Anterior cingulate cortex (tissue), 58 donors: ENCODE measurements around the gene CEP72.
"Not testable (repeated sequence)": the region's sequence is repeated elsewhere in the genome, so short reads cannot be mapped to it uniquely, and the experiment has no call there.

ENCODE experiments used
- DNase-seq, 58 donors: peaks; one replicate each; lab custom pipeline; 2025; lab: John Stamatoyannopoulos, UW

CEP72 gene

GRCh38 chr5:679166-679895, 67.2 kb downstream of the CEP72 start:
- not testable (repeated sequence) for DNase-seq

DNA sequence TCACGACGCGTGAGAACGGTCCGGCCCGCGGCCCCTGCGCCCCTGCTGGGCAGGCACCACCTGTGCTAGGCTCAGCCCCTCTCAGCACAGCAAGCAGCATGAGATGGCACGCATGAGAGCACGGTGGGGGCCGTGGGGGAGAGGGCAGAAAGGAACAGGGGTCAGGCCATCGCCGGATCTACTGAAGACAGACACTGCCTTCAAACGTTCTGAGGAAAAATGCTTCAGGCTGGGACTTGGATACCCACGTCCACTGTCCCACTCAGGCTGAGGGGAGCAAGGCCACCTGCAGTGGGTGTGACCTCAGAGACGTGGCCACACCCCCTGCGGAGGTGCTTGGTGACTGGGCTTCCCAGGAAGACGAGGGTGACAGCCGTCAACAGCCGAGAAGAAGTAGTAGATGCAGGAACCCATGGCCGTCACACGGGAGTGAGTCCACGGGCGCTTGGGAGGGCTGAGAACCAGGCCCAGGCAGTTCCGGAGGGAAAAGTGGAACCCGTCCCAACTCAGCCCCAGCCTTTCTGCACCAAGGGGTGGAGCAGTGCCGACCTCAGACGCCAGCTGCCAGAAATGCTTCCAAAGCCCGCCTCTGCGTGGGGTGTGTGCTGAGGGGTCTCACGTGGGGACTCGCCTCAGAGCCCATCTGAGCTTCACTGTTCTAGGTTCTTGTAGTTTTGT, 68.1 kb downstream of the CEP72 start:
- DNase-seq, result not testable (repeated sequence)

DNA sequence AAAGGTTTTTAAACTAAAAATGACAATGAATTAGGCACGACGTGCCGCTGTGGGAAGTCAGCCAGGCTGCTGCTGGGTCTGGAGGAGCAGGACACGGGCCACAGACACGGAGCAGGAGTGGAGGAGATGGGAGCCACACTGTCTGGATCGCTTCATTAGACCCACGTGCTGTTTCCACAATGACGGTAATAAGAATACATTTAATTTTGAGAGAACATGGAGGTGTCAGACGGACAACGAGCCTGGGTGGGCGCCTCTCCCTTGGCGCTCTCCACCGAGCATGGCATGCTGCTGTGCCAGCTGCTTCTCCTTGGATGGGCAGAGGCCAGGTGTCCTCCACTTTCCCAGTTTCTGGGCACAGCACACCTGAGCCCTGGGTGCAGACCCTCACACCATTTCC, 68.7 kb downstream of the CEP72 start:
- not testable (repeated sequence) for DNase-seq

DNA sequence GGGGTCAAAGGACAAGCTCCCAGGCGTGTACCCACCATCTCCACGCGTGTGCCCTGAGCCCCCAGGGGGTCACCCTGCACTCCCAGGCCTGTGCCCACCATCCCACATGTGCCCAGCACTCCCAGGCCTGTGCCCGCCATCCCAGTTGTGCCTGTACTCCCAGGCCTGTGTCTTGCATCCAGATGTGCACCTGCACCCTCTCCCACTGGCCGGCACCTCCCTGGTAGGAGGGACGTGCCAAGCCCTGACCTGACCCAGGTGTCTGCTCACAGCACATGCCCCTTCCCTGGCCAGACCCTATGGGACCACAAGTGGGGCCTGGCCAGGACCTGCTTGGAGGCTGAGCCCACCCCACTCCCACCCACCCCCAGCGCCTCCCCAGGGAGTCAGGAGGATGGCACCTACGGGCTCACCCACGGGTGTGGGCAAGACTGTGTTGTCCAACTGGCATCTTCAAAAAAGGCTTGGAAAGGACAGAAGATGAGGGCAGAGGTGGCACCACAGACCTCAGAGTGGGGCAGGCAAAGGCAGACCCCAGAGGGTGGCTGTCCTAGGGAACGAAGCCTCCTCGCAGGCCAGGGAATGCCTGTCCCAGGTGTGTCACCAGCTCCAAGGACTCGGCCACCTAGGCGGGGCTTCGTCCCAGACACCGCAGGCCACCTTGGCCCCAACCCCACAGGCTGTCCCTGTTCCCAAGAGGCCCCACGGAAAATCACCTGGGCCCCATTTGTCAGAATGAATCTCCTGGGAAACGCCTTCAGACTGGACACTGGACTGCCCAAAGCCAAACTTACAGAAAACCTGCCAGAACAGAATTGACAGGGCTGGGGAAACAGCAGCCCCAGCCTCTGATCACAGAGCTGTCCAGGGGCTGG, 69.4 kb downstream of the CEP72 start:
- DNase-seq, result not testable (repeated sequence)

GRCh38 chr5:682216-682615, 70.1 kb downstream of the CEP72 start:
- not testable (repeated sequence) for DNase-seq

GRCh38 chr5:682651-683358, 70.7 kb downstream of the CEP72 start:
- peak in 1 of 58 donors; percentile 38 for DNase-seq

- DNase-seq, result no peak
Observed at GRCh38 chr5:683551-684481, 71.7 kb downstream of the CEP72 start.

- no peak for DNase-seq
Observed at GRCh38 chr5:684751-685216, 72.6 kb downstream of the CEP72 start.

- no peak for DNase-seq
Observed at GRCh38 chr5:685262-686171, 73.4 kb downstream of the CEP72 start.

DNA sequence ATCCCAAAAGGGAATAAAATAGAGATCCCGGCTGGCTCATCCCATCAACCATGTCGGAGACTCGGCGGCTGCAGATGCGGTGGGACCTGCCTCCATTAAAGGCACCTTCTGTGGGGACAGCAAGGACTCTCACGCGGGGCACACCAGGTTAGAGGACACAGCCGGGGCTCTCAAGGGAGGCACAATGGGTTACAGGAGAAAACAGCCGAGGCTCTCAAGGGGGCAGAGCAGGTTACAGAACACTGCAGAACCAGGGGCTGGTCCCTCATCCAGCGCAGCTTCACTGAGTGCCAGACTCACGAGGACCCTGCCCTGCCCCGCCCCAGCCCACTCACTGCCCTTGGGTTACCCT, 74.0 kb downstream of the CEP72 start:
- DNase-seq, result not testable (repeated sequence)

DNA sequence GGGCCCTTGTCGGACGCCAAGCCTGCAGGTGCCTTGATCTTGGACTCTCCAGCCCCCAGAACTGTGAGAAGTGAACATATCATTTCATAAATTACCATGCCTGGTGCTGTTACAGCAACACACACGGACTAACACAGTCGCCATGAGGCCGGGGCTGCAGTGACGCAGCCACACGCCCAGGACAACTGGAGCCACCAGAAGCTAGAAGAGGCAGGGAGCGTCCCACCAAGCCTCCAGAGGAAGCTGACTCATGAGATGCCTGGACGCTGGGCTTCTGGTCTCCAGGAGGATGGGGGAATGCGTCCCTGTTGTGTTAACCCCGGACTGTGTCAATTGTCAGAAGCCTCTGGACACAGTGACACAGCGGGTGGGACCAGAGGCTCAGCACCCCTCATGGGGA, 74.8 kb downstream of the CEP72 start:
- not testable (repeated sequence) for DNase-seq

DNA sequence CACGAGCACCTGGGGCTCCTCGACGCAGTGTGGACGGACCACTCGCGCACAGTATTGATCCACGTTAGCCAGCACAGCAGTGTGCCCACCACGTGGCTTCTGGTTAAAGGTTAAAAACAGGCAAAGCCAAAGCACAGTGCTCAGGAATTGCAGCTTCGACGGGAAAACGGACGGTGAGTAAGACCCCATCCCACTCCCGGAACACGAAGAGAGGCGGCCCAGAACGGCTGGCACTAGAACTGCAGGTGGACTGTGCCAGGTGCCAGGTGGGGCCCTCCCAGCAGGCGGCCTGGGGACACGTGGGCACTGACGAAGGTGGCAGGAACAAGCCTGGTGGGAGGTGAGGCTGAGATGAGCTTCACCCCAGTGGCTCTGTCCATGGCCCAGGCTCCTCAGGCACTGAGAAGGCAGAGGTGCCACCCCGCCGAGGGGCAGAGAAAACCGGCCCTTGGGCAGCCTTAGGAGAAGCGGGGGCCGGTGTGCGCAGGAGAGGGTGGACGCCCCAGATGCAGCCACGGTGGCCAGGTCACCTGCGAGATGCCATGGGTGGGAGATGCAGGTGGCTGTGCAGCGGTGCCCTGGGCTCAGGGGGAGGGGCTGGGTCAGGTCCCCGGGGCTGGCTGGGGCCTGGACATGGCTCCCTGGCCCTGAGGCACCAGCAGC, 76.3 kb downstream of the CEP72 start:
- not testable (repeated sequence) for DNase-seq

DNA sequence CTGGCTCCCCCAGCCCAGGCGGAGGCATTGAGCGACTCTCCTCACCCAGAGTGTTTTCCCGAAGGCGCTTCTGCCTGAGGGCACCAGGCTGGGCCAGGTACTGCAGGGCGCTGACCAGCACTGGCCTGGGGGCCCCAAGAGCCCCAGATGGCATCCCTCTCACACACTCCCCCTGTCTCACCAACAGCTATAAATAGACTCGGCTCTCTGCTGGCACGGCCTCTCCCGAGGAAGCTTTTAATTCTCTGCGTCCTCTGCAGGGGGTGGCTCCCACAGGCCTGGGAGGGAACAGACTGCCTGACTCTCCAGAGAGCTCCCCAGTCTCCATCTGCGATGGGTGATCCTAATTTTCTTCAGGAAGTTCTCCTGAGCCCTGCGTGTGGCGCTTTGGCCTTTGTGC, 78.2 kb downstream of the CEP72 start:
- not testable (repeated sequence) for DNase-seq

DNA sequence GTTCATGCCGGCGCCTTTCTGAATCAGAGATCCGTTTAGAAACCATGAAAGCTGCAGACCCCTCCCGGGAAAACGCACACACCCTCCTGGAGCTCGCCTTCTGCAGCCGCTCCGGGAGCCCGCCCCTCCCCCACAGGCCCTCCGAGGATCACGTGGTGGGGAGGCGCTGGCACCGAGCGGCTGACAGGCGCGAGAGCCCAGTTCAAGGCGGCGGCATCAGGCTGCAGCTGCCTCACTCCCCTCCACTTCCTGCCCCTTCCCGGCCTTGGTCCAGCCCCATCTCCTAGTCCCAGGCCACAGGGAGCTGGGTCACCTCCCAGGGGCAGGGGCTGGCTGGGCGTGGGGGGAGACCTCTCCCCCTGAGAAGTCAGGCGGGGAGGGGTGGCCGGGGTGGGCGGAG, 78.9 kb downstream of the CEP72 start:
- DNase-seq, result not testable (repeated sequence)

DNA sequence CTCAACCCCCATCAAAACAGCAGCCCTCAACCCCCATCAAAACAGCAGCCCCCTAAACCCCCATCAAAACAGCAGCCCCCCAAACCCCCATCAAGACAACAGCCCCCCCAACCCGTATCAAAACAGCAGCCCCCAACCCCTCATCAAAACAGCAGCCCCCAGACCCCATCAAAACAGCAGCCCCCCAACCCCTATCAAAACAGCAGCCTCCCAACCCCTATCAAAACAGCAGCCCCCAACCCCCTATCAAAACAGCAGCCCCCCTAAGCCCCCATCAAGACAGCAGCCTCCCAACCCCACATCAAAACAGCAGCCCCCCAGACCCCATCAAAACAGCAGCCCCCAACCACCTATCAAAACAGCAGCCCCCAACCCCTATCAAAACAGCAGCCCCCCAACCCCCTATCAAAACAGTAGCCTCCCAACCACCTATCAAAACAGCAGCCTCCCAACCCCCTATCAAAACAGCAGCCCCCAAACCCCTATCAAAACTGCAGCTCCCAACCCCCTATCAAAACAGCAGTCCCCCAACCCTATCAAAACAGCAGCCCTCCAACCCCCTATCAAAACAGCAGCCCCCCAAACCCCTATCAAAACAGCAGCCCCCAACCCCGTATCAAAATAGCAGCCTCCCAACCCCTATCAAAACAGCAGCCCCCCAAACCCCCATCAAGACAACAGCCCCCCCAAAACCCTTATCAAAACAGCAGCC, 79.8 kb downstream of the CEP72 start:
- DNase-seq, result no peak

DNA sequence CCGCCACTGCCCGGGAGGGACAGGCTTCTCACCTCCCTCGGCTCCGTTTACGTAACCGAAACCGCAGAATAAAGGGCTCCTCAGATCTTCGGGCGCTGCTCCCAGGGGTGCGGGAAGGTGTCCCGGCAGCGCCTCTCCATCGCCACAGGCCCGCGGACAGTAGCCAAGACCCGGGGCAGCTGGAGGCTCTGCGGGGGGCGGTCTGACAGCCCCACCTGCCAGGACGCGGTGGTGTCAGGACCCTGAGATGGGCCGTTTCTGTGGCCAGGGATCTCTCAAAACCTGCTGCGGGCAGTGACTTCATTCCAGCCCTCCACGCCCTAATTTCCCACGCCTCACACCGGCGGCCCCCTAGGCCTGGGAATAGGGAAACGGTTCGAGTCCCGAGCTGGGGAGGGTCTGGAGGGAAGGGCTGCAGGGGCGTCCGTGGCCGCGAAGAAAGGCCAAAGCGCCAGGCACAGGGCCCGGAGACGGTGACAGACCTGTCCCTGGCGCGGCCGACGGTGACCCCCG, 80.4 kb downstream of the CEP72 start:
- not testable (repeated sequence) for DNase-seq
